ENCODE results near the gene TOP2A. TPM values are rescaled to one million over a fixed set of nuclear protein-coding genes. Genes with fewer than 3 reads are reported as not detected.
"Not testable (repeated sequence)": the region's sequence is repeated elsewhere in the genome, so short reads cannot be mapped to it uniquely, and the experiment has no call there.

TOP2A gene
- total RNA-seq, 1 donor, result 14.5 TPM

- H2AFZ ChIP-seq (ENCODE audit: low read length), result no peak overlapping the region
- H3K4me1 ChIP-seq (ENCODE audit: insufficient read depth, low read length), result no peaks in the 10 kb centered on the region
- H3K4me2 ChIP-seq (ENCODE audit: insufficient read depth, low read length), result no peak overlapping the region
- no peaks in the 10 kb centered on the region for H3K27me3 ChIP-seq (ENCODE audit: insufficient read depth, low read length)
- no peak overlapping the region for H3K4me3 ChIP-seq (ENCODE audit: insufficient read depth, low read length)
- H3K27ac ChIP-seq (ENCODE audit: low read depth, low read length), result no peak overlapping the region
- H4K20me1 ChIP-seq (ENCODE audit: insufficient read depth, low read length), result no peaks in the 10 kb centered on the region
- H3K79me2 ChIP-seq (ENCODE audit: insufficient read depth, low read length), result no peaks in the 10 kb centered on the region
- DNase-seq (ENCODE audit: insufficient read length, low spot score, missing footprints), result peak; percentile 56
- no peaks in the 10 kb centered on the region for H3K9me3 ChIP-seq (ENCODE audit: low read depth, low read length)
- no peak for TF ChIP-seq CTCF (IDR thresholded peaks at IDR 0.05; ENCODE audit: extremely low read depth, low read depth, low read length)
- no peaks in the 10 kb centered on the region for H3K36me3 ChIP-seq (ENCODE audit: insufficient read depth, low read length)
These were observed 45.7 kb downstream of the TOP2A start for GRCh38 chr17:40372031-40372430.

- no peak for TF ChIP-seq CTCF (IDR thresholded peaks at IDR 0.05; ENCODE audit: extremely low read depth, low read depth, low read length)
These were observed 46.3 kb downstream of the TOP2A start for GRCh38 chr17:40371261-40371929.

GRCh38 chr17:40369923-40370322 is 47.8 kb downstream of the TOP2A start:
- no peak overlapping the region for H3K27ac ChIP-seq (ENCODE audit: low read depth, low read length)
- H3K9me3 ChIP-seq (ENCODE audit: low read depth, low read length), result no peaks in the 10 kb centered on the region
- no peaks in the 10 kb centered on the region for H3K79me2 ChIP-seq (ENCODE audit: insufficient read depth, low read length)
- H3K4me3 ChIP-seq (ENCODE audit: insufficient read depth, low read length), result no peak overlapping the region
- no peak overlapping the region for H2AFZ ChIP-seq (ENCODE audit: low read length)
- peak; percentile 18 for DNase-seq (ENCODE audit: insufficient read length, low spot score, missing footprints)
- H3K36me3 ChIP-seq (ENCODE audit: insufficient read depth, low read length), result no peaks in the 10 kb centered on the region
- no peaks in the 10 kb centered on the region for H3K27me3 ChIP-seq (ENCODE audit: insufficient read depth, low read length)
- H3K4me1 ChIP-seq (ENCODE audit: insufficient read depth, low read length), result no peaks in the 10 kb centered on the region
- peaks cover 5% of the 10 kb centered on the region for H4K20me1 ChIP-seq (ENCODE audit: insufficient read depth, low read length)
- no peak for TF ChIP-seq CTCF (IDR thresholded peaks at IDR 0.05; ENCODE audit: extremely low read depth, low read depth, low read length)
- no peak overlapping the region for H3K4me2 ChIP-seq (ENCODE audit: insufficient read depth, low read length)

More at GRCh38 chr17:40371261-40371929, 46.3 kb downstream of the TOP2A start:
- Histone ChIP-seq H3K9me3 (ENCODE audit: low read depth, low read length) (no peaks in the 10 kb centered on the region), H3K4me1 (ENCODE audit: insufficient read depth, low read length) (no peaks in the 10 kb centered on the region), H2AFZ (ENCODE audit: low read length) (no peak overlapping the region), H3K4me3 (ENCODE audit: insufficient read depth, low read length) (no peak overlapping the region), H3K27ac (ENCODE audit: low read depth, low read length) (no peak overlapping the region), H3K4me2 (ENCODE audit: insufficient read depth, low read length) (no peak overlapping the region), H3K79me2 (ENCODE audit: insufficient read depth, low read length) (no peaks in the 10 kb centered on the region), H3K27me3 (ENCODE audit: insufficient read depth, low read length) (no peaks in the 10 kb centered on the region), H3K36me3 (ENCODE audit: insufficient read depth, low read length) (no peaks in the 10 kb centered on the region), H4K20me1 (ENCODE audit: insufficient read depth, low read length) (peaks cover 2% of the 10 kb centered on the region)
- peak; percentile 76 for DNase-seq (ENCODE audit: insufficient read length, low spot score, missing footprints)

GRCh38 chr17:40367728-40368127 is 50.0 kb downstream of the TOP2A start:
- H3K79me2 ChIP-seq (ENCODE audit: insufficient read depth, low read length); H4K20me1 ChIP-seq (ENCODE audit: insufficient read depth, low read length); H3K36me3 ChIP-seq (ENCODE audit: insufficient read depth, low read length); H3K27me3 ChIP-seq (ENCODE audit: insufficient read depth, low read length); H3K27ac ChIP-seq (ENCODE audit: low read depth, low read length); H3K4me2 ChIP-seq (ENCODE audit: insufficient read depth, low read length); H3K9me3 ChIP-seq (ENCODE audit: low read depth, low read length); H3K4me3 ChIP-seq (ENCODE audit: insufficient read depth, low read length); H3K4me1 ChIP-seq (ENCODE audit: insufficient read depth, low read length); H2AFZ ChIP-seq (ENCODE audit: low read length): not testable (repeated sequence)
- DNase-seq (ENCODE audit: insufficient read length, low spot score, missing footprints), result peak; percentile 29

All from osteoblast (primary cell).